Gastroesophageal sphincter (tissue), 4 donors: ENCODE data around the gene FNDC3B. TPM values are rescaled to one million over a fixed set of nuclear protein-coding genes. Genes with fewer than 3 reads are reported as not detected.

Source experiments
- ATAC-seq: fragments of 150-250 bp; one replicate; pipeline ENCODE4 v1.9.1; 2016; ENCODE audit warnings: mild to moderate bottlenecking, moderate library complexity
- H3K27ac ChIP-seq, 4 donors: fragments of 200-600 bp; sonication (generic) in 3 of 4; 1 replicate in 3 of 4; 2 replicates in 1 of 4; pipeline ENCODE4 v1.5.1; 2016 to 2019
- H3K27me3 ChIP-seq: fragments of 200-600 bp; sonication (generic); one replicate; pipeline ENCODE4 v1.5.1; 2019
- H3K36me3 ChIP-seq, 2 donors: fragments of 200-600 bp; sonication (generic); one replicate each; pipeline ENCODE4 v1.5.1; 2019; ENCODE audit warnings: control low read depth in 1 of 2
- H3K4me1 ChIP-seq, 3 donors: fragments of 200-600 bp; sonication (generic); 1 replicate in 2 of 3; 2 replicates in 1 of 3; pipeline ENCODE4 v1.5.1; 2016 to 2019; ENCODE audit warnings: control low read depth in 2 of 3
- H3K4me3 ChIP-seq, 2 donors: fragments of 200-600 bp; sonication (generic); one replicate each; pipeline ENCODE4 v1.5.1; 2019; ENCODE audit warnings: mild to moderate bottlenecking in 1 of 2, moderate library complexity in 1 of 2
- H3K9me3 ChIP-seq, 3 donors: fragments of 200-600 bp; sonication (generic); one replicate each; pipeline ENCODE4 v1.5.1; 2017 to 2019; ENCODE audit warnings: control low read depth in 2 of 3
- CTCF ChIP-seq, 4 experiments: fragments of 200-600 bp in 2 of 4; fragments of 450-650 bp in 2 of 4; sonication (generic) in 1 of 4; IDR thresholded peaks; one replicate each; pipeline ENCODE4 v1.5.1; 2017 to 2019; ENCODE audit warnings: antibody characterized with exemption in 4 of 4, mild to moderate bottlenecking in 2 of 4, moderate library complexity in 2 of 4
- EP300 ChIP-seq: sonication (generic); formaldehyde crosslinking; IDR thresholded peaks from one replicate; pipeline ENCODE4 v1.6.1; 2017; ENCODE audit warnings: antibody characterized with exemption, mild to moderate bottlenecking
- POLR2A ChIP-seq, 2 donors: fragments of 450-650 bp; IDR thresholded peaks; one replicate each; pipeline ENCODE4 v1.6.1; 2017; ENCODE audit warnings: antibody characterized with exemption in 2 of 2, mild to moderate bottlenecking in 2 of 2, moderate library complexity in 1 of 2
- POLR2AphosphoS5 ChIP-seq: sonication (generic); formaldehyde crosslinking; IDR thresholded peaks from one replicate; pipeline ENCODE4 v1.6.1; 2017; ENCODE audit warnings: antibody characterized with exemption
- WGBS, 2 donors: methylation state at CpG; one replicate each; pipeline ENCODE4 v1.1.5; 2018; ENCODE audit warnings: low coverage in 1 of 2; 5-methylcytosine and 5-hydroxymethylcytosine counted together
- total RNA-seq, 4 donors: library from RNA; depleted of rRNA; stranded (reverse); fragments of >200 nt; gene quantifications; one replicate each; pipeline ENCODE4 v1.1.0, GENCODE V29; 2016

FNDC3B gene
- total RNA-seq, 4 donors from 2014 or later: 53.1 to 97.2 (median 70.8) TPM

- no peaks in the 10 kb centered on the region for H3K9me3 ChIP-seq
- no peaks in the 10 kb centered on the region for H3K4me1 ChIP-seq
- 42 to 64% methylated on average over 3 to 4 of the region's 4 CpGs for WGBS, 2 donors
- H3K27me3 ChIP-seq: peaks cover 9% of the 10 kb centered on the region
- TF ChIP-seq POLR2A (IDR thresholded peaks at IDR 0.05): no peak
- TF ChIP-seq EP300: no peak
- H3K36me3 ChIP-seq: no peaks in the 10 kb centered on the region
- ATAC-seq: no peak
- no peak overlapping the region for H3K27ac ChIP-seq
- no peak overlapping the region for H3K4me3 ChIP-seq
These were observed 398.8 kb downstream of the FNDC3B start for GRCh38 chr3:172438186-172438585.

- ATAC-seq: no peak
- Histone ChIP-seq H3K4me3 (no peak overlapping the region), H3K27me3 (peaks cover 9% of the 10 kb centered on the region), H3K4me1 (no peaks in the 10 kb centered on the region), H3K36me3 (no peaks in the 10 kb centered on the region), H3K27ac (no peak overlapping the region), H3K9me3 (no peaks in the 10 kb centered on the region)
- TF ChIP-seq POLR2A (IDR thresholded peaks at IDR 0.05) (no peak), POLR2AphosphoS5 (no peak), EP300 (no peak), CTCF (IDR thresholded peaks at IDR 0.05) (no peak)
- WGBS, 2 donors: 28 to 49% methylated on average over 5 of the region's 5 CpGs
These were observed 402.2 kb downstream of the FNDC3B start for GRCh38 chr3:172441581-172441980.

- H3K4me1 ChIP-seq: peaks cover 0 to 3% (median 2%) of the 10 kb centered on the region in 3 donors
- peaks cover 19% of the 10 kb centered on the region for H3K27me3 ChIP-seq
- no peak for ATAC-seq
- H3K9me3 ChIP-seq: no peaks in the 10 kb centered on the region
- no peak for TF ChIP-seq CTCF (IDR thresholded peaks at IDR 0.05)
- no peak for TF ChIP-seq POLR2A (IDR thresholded peaks at IDR 0.05)
- no peak for TF ChIP-seq POLR2AphosphoS5
- no peak for TF ChIP-seq EP300
- H3K36me3 ChIP-seq: no peaks in the 10 kb centered on the region
- WGBS, 2 donors: 33 to 86% methylated on average over 1 of the region's 1 CpG
- H3K4me3 ChIP-seq: no peak overlapping the region
- H3K27ac ChIP-seq: no peak overlapping the region
These were observed 403.2 kb downstream of the FNDC3B start for GRCh38 chr3:172442606-172443005.

DNA sequence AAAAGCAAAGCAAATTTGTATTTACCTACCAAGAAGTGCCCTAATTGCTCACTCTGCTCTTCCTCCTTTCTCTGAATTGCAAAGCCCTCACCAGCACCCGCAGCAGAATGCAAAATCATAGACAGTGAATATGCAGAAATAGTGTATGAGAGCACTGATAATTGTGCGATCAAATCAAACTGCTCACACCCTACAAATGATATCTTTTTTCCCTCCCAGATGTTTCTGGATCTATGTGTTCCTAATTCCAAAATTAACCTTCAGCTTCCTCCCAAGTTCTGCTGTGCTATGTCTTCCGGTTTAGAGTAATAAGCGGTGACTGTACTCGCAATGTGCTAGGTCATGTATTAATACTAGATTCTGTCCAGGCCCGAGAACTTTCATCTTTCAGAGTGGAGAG, 405.4 kb downstream of the FNDC3B start:
- 74 to 81% methylated on average over 5 to 6 of the region's 6 CpGs for WGBS, 2 donors

DNA sequence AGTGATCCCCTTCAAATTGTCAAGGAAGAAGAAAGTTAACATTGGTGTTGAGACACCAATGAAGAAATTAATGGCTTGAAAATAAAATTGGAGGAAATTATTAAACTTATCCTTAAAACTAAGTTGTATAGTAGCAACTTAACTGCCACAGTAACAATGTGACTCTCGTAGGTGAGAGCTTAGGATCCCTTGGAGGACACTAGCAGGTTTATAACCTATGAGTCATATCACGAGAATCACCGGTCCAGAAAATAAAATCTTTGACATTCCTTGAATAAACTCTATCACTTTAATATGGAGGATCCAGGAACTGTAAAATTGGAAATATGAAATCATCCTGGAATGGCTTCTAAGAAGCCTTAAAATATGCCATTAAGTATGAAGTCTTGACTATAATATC, 406.8 kb downstream of the FNDC3B start:
- no peak for ATAC-seq
- 75 to 87% methylated on average over 3 of the region's 3 CpGs for WGBS, 2 donors
- TF ChIP-seq POLR2AphosphoS5 (no peak), CTCF (IDR thresholded peaks at IDR 0.05) (no peak), POLR2A (IDR thresholded peaks at IDR 0.05) (no peak), EP300 (no peak)
- no peak overlapping the region for H3K4me3 ChIP-seq
- H3K27me3 ChIP-seq: peaks cover 47% of the 10 kb centered on the region
- no peaks in the 10 kb centered on the region for H3K9me3 ChIP-seq
- no peaks in the 10 kb centered on the region for H3K36me3 ChIP-seq
- peaks cover 0 to 28% (median 8%) of the 10 kb centered on the region in 3 donors for H3K4me1 ChIP-seq
- H3K27ac ChIP-seq: no peak overlapping the region

More for the DNA sequence above, 405.4 kb downstream of the FNDC3B start:
- Histone ChIP-seq H3K27me3 (peaks cover 39% of the 10 kb centered on the region), H3K36me3 (no peaks in the 10 kb centered on the region), H3K9me3 (no peaks in the 10 kb centered on the region), H3K4me3 (no peak overlapping the region), H3K27ac (no peak overlapping the region), H3K4me1 (peaks cover 0 to 23% (median 8%) of the 10 kb centered on the region in 3 donors)
- ATAC-seq: no peak
- no peak for TF ChIP-seq EP300

DNA sequence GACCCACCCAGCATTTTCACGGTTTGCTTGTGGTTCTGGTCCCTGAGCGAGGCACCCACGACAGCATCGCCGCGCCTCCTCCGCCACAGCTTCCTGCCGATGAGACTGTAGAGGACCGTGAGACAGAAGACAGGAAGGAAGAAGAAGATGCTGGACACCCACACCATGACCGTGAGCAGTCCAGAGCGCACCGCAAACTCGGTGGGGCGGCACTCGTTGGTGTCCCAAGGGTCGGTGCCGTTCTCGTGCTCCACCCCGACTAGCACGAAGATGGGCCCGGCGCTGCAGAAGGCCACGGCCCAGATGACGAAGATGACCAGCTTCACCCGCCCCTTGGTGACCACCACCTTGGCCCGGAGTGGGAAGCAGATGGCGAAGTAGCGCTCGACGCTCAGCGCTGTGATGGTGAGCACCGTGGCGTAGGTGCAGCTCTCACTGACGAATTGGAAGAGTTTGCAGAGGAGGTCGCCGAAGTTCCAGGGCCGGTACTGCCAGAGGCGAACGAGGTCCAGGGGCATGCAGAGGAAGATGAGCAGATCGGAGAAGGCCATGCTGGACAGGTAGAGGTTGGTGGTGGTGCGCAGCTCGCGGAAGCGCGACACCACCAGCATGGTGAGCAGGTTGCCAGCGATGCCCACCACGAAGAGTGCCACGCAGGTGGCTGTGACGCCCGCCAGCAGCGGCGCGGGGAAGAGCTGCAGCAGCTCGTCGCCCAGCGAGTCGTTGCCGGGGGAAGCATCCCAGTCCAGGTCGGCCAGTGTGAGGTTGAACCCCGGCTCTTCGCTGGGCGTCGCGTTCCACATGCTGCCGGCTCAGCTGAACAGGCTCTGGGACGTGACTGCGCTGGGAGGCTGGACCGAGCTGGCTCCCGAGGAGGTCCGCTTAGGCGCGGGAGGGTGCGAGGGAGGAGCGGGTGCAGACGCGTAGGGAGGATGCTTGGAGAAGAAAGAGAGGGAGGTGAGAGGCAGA, 408.5 kb downstream of the FNDC3B start, which contains the start of gene GHSR:
TSS of gene GHSR (minus strand) at position 846 of the 969 bp plus-strand sequence. CDS start at position 803, 43 bp downstream.
- no peaks in the 10 kb centered on the region for H3K36me3 ChIP-seq
- H3K27ac ChIP-seq: no peak within 1 kb of the TSS
- H3K4me1 ChIP-seq: peaks cover 0 to 28% (median 8%) of the 10 kb centered on the region in 3 donors
- H3K9me3 ChIP-seq: no peaks in the 10 kb centered on the region
- no peak for ATAC-seq
- 18 to 20% methylated on average over 1 to 16 of the region's 76 CpGs for WGBS, 2 donors
- TF ChIP-seq POLR2AphosphoS5 (no peak), EP300 (no peak), CTCF (IDR thresholded peaks at IDR 0.05) (no peak), POLR2A (IDR thresholded peaks at IDR 0.05) (no peak)
- H3K4me3 ChIP-seq: no peak within 1 kb of the TSS
- H3K27me3 ChIP-seq: peaks cover 54% of the 10 kb centered on the region
